GM12874 (cell line): ENCODE data around the gene UBASH3B.

Experiments used
- CTCF ChIP-seq: IDR thresholded peaks from 2 replicates; pipeline ENCODE4 v1.5.1; 2011; ENCODE audit warnings: low read depth, mild to moderate bottlenecking, control low read depth, low read length, moderate library complexity; ENCODE audit not compliant: insufficient read depth

The UBASH3B gene

GRCh38 chr11:122691549-122692150 lies 36.1 kb downstream of the UBASH3B start:
- TF ChIP-seq CTCF = no peak

GRCh38 chr11:122692444-122692843 lies 36.9 kb downstream of the UBASH3B start:
- TF ChIP-seq CTCF = no peak

- no peak for TF ChIP-seq CTCF
These were observed 39.6 kb downstream of the UBASH3B start for GRCh38 chr11:122695076-122695615.

- TF ChIP-seq CTCF = no peak
These were observed 41.1 kb downstream of the UBASH3B start for GRCh38 chr11:122696662-122697061.

GRCh38 chr11:122697636-122698167 lies 42.2 kb downstream of the UBASH3B start:
- TF ChIP-seq CTCF = no peak

- no peak for TF ChIP-seq CTCF
These were observed 42.9 kb downstream of the UBASH3B start for GRCh38 chr11:122698392-122698791.

GRCh38 chr11:122700666-122701065 lies 45.1 kb downstream of the UBASH3B start:
- TF ChIP-seq CTCF = no peak
